Measurements from ENCODE around the gene MISP3.
"Not testable (repeated sequence)": the region's sequence is repeated elsewhere in the genome, so short reads cannot be mapped to it uniquely, and the experiment has no call there.

MISP3 gene

GRCh38 chr19:14072535-14073260 is at the start of gene MISP3:
MISP3 (plus strand) TSS chr19:14072786; CDS start chr19:14073310, 524 bp downstream.
- DNase-seq (ENCODE audit: low read depth): no peak

- DNase-seq (ENCODE audit: low read depth): no peak
Observed at GRCh38 chr19:14023404-14024235, 49.0 kb upstream of the MISP3 start.

GRCh38 chr19:14026652-14027192 is 45.9 kb upstream of the MISP3 start:
- not testable (repeated sequence) for DNase-seq (ENCODE audit: low read depth)

- DNase-seq (ENCODE audit: low read depth): no peak
Observed at GRCh38 chr19:14027856-14028450, 44.6 kb upstream of the MISP3 start, which contains the start of gene RLN3. RLN3 (plus strand) TSS chr19:14028148; CDS start chr19:14028205, 57 bp downstream.

GRCh38 chr19:14028901-14029300 is 43.7 kb upstream of the MISP3 start:
- DNase-seq (ENCODE audit: low read depth): no peak

GRCh38 chr19:14030997-14031718 is 41.4 kb upstream of the MISP3 start:
- no peak for DNase-seq (ENCODE audit: low read depth)

- DNase-seq (ENCODE audit: low read depth): no peak
Observed at GRCh38 chr19:14031719-14032480, 40.7 kb upstream of the MISP3 start, which contains the start of gene IL27RA. IL27RA (plus strand) TSS chr19:14031762; CDS start chr19:14031873, 111 bp downstream.

GRCh38 chr19:14033946-14034345 is 38.6 kb upstream of the MISP3 start:
- DNase-seq (ENCODE audit: low read depth): no peak

- not testable (repeated sequence) for DNase-seq (ENCODE audit: low read depth)
Observed at GRCh38 chr19:14035159-14035558, 37.4 kb upstream of the MISP3 start.

GRCh38 chr19:14035706-14036105 is 36.9 kb upstream of the MISP3 start:
- peak; percentile 39 for DNase-seq (ENCODE audit: low read depth)

- DNase-seq (ENCODE audit: low read depth): no peak
Observed at GRCh38 chr19:14039181-14039580, 33.4 kb upstream of the MISP3 start.

GRCh38 chr19:14042659-14043608 is 29.7 kb upstream of the MISP3 start:
- DNase-seq (ENCODE audit: low read depth): peak; percentile 62

GRCh38 chr19:14047866-14048265 is 24.7 kb upstream of the MISP3 start:
- DNase-seq (ENCODE audit: low read depth): not testable (repeated sequence)

GRCh38 chr19:14048443-14049153 is 24.0 kb upstream of the MISP3 start:
- no peak for DNase-seq (ENCODE audit: low read depth)

GRCh38 chr19:14050512-14050911 is 22.1 kb upstream of the MISP3 start:
- no peak for DNase-seq (ENCODE audit: low read depth)

GRCh38 chr19:14050961-14051360 is 21.6 kb upstream of the MISP3 start:
- DNase-seq (ENCODE audit: low read depth): not testable (repeated sequence)

- DNase-seq (ENCODE audit: low read depth): no peak
Observed at GRCh38 chr19:14051980-14052379, 20.6 kb upstream of the MISP3 start.

GRCh38 chr19:14052470-14052869 is 20.1 kb upstream of the MISP3 start:
- DNase-seq (ENCODE audit: low read depth): no peak

GRCh38 chr19:14053032-14053431 is 19.6 kb upstream of the MISP3 start:
- no peak for DNase-seq (ENCODE audit: low read depth)
